Activated T-helper 1 cell treated with anti-CD3 and anti-CD28 coated beads, Interleukin-12 subunit alpha, Interleukin-12 subunit beta, Interleukin-2, Interleukin-4 antibody, amounts not matched to agents 30 ng/mL and 10 ng/mL and 1 ng/mL, durations not matched to agents 14 hours and 24 hours and 36 hours (primary cell): ENCODE data around the gene IFT122. TPM values are rescaled to one million over a fixed set of nuclear protein-coding genes. Genes with fewer than 3 reads are reported as not detected.
"Not testable (repeated sequence)": the region's sequence is repeated elsewhere in the genome, so short reads cannot be mapped to it uniquely, and the experiment has no call there.

ENCODE experiments used
- DNase-seq: peaks from one replicate; pipeline ENCODE4 v3.0.0; 2021; ENCODE audit warnings: low spot score
- H3K27ac Mint-ChIP-seq: one replicate; pipeline ENCODE4 v1.8.0; 2021; ENCODE audit warnings: mild to moderate bottlenecking, mixed read lengths
- H3K27me3 Mint-ChIP-seq: one replicate; pipeline ENCODE4 v1.8.0; 2022; ENCODE audit warnings: mild to moderate bottlenecking, moderate library complexity, mixed read lengths; ENCODE audit not compliant: insufficient read depth
- H3K36me3 Mint-ChIP-seq: one replicate; pipeline ENCODE4 v1.8.0; 2021; ENCODE audit warnings: low read depth, mixed read lengths
- H3K4me1 Mint-ChIP-seq: one replicate; pipeline ENCODE4 v1.8.0; 2021; ENCODE audit warnings: low read depth, mixed read lengths
- H3K4me3 Mint-ChIP-seq: one replicate; pipeline ENCODE4 v1.8.0; 2021; ENCODE audit warnings: mild to moderate bottlenecking, moderate library complexity, mixed read lengths
- H3K9me3 Mint-ChIP-seq: one replicate; pipeline ENCODE4 v1.8.0; 2021; ENCODE audit warnings: mixed read lengths
- intact Hi-C: fragments of 100-400 bp; cut with micrococcal nuclease; formaldehyde crosslinking; loops from one replicate; pipeline ENCODE4 v1.15.1; 2024
- total RNA-seq: library from RNA; stranded (reverse); gene quantifications from 2 replicates; pipeline ENCODE4 v1.2.3, GENCODE V29; 2022

The IFT122 gene
- total RNA-seq, 1 donor from 2014 or later, result 10.0 TPM

GRCh38 chr3:129514563-129514962, 74.5 kb downstream of the IFT122 start:
- no peak for DNase-seq
- no peaks in the 10 kb centered on the region for H3K9me3 Mint-ChIP-seq
- no peak overlapping the region for H3K27ac Mint-ChIP-seq
- H3K27me3 Mint-ChIP-seq, result no peaks in the 10 kb centered on the region
- intact Hi-C loops, result no loop called here
- peaks cover 7% of the 10 kb centered on the region for H3K4me1 Mint-ChIP-seq
- H3K36me3 Mint-ChIP-seq, result peaks cover 2% of the 10 kb centered on the region
- no peak overlapping the region for H3K4me3 Mint-ChIP-seq

- H3K9me3 Mint-ChIP-seq, H3K4me1 Mint-ChIP-seq, H3K27ac Mint-ChIP-seq, DNase-seq, H3K4me3 Mint-ChIP-seq, intact Hi-C loops, H3K36me3 Mint-ChIP-seq, H3K27me3 Mint-ChIP-seq: not testable (repeated sequence)
Observed at GRCh38 chr3:129515108-129515820, 75.2 kb downstream of the IFT122 start.

- H3K36me3 Mint-ChIP-seq, DNase-seq, H3K4me1 Mint-ChIP-seq, intact Hi-C loops, H3K27ac Mint-ChIP-seq, H3K27me3 Mint-ChIP-seq, H3K4me3 Mint-ChIP-seq, H3K9me3 Mint-ChIP-seq: not testable (repeated sequence)
Observed at GRCh38 chr3:129515821-129516432, 75.9 kb downstream of the IFT122 start.

- Mint-ChIP-seq H3K4me1 (no peaks in the 10 kb centered on the region), H3K4me3 (no peak overlapping the region), H3K9me3 (no peaks in the 10 kb centered on the region), H3K27me3 (no peaks in the 10 kb centered on the region), H3K36me3 (peaks cover 2% of the 10 kb centered on the region), H3K27ac (no peak overlapping the region)
- no peak for DNase-seq
- intact Hi-C loops, result no loop called here
Observed at GRCh38 chr3:129517516-129517915, 77.5 kb downstream of the IFT122 start.

- no peak overlapping the region for H3K4me3 Mint-ChIP-seq
- H3K27me3 Mint-ChIP-seq, result no peaks in the 10 kb centered on the region
- DNase-seq, result no peak
- no peaks in the 10 kb centered on the region for H3K4me1 Mint-ChIP-seq
- no peaks in the 10 kb centered on the region for H3K9me3 Mint-ChIP-seq
- intact Hi-C loops, result no loop called here
- peaks cover 2% of the 10 kb centered on the region for H3K36me3 Mint-ChIP-seq
- H3K27ac Mint-ChIP-seq, result no peak overlapping the region
Observed at GRCh38 chr3:129518038-129518561, 78.1 kb downstream of the IFT122 start.

GRCh38 chr3:129518581-129518980, 78.6 kb downstream of the IFT122 start:
- peaks cover 2% of the 10 kb centered on the region for H3K36me3 Mint-ChIP-seq
- no peak for DNase-seq
- H3K9me3 Mint-ChIP-seq, result no peaks in the 10 kb centered on the region
- no peaks in the 10 kb centered on the region for H3K27me3 Mint-ChIP-seq
- intact Hi-C loops, result no loop called here
- H3K27ac Mint-ChIP-seq, result no peak overlapping the region
- H3K4me1 Mint-ChIP-seq, result no peaks in the 10 kb centered on the region
- no peak overlapping the region for H3K4me3 Mint-ChIP-seq

GRCh38 chr3:129519449-129519848, 79.4 kb downstream of the IFT122 start:
- DNase-seq, result no peak
- no peaks in the 10 kb centered on the region for H3K9me3 Mint-ChIP-seq
- H3K4me1 Mint-ChIP-seq, result no peaks in the 10 kb centered on the region
- H3K4me3 Mint-ChIP-seq, result no peak overlapping the region
- intact Hi-C loops, result no loop called here
- H3K27ac Mint-ChIP-seq, result no peak overlapping the region
- H3K36me3 Mint-ChIP-seq, result peaks cover 2% of the 10 kb centered on the region
- no peaks in the 10 kb centered on the region for H3K27me3 Mint-ChIP-seq

- DNase-seq, result no peak
- Mint-ChIP-seq H3K4me3 (no peak overlapping the region), H3K27me3 (no peaks in the 10 kb centered on the region), H3K36me3 (no peaks in the 10 kb centered on the region), H3K9me3 (no peaks in the 10 kb centered on the region), H3K4me1 (no peaks in the 10 kb centered on the region), H3K27ac (no peak overlapping the region)
- intact Hi-C loops, result no loop called here
Observed at GRCh38 chr3:129519896-129520715, 80.1 kb downstream of the IFT122 start.

- Mint-ChIP-seq H3K36me3 (no peaks in the 10 kb centered on the region), H3K9me3 (no peaks in the 10 kb centered on the region), H3K4me1 (no peaks in the 10 kb centered on the region), H3K27me3 (no peaks in the 10 kb centered on the region), H3K4me3 (no peak overlapping the region), H3K27ac (no peak overlapping the region)
- intact Hi-C loops, result no loop called here
- no peak for DNase-seq
Observed at GRCh38 chr3:129520960-129521359, 80.9 kb downstream of the IFT122 start.

- no peaks in the 10 kb centered on the region for H3K4me1 Mint-ChIP-seq
- H3K27ac Mint-ChIP-seq, result no peak overlapping the region
- no peak overlapping the region for H3K4me3 Mint-ChIP-seq
- no peaks in the 10 kb centered on the region for H3K9me3 Mint-ChIP-seq
- H3K27me3 Mint-ChIP-seq, result no peaks in the 10 kb centered on the region
- DNase-seq, result no peak
- intact Hi-C loops, result no loop called here
- H3K36me3 Mint-ChIP-seq, result no peaks in the 10 kb centered on the region
Observed at GRCh38 chr3:129521611-129522010, 81.6 kb downstream of the IFT122 start.

- no peaks in the 10 kb centered on the region for H3K27me3 Mint-ChIP-seq
- no peak for DNase-seq
- H3K9me3 Mint-ChIP-seq, result no peaks in the 10 kb centered on the region
- H3K36me3 Mint-ChIP-seq, result no peaks in the 10 kb centered on the region
- intact Hi-C loops, result no loop called here
- H3K27ac Mint-ChIP-seq, result no peak overlapping the region
- H3K4me3 Mint-ChIP-seq, result no peak overlapping the region
- H3K4me1 Mint-ChIP-seq, result no peaks in the 10 kb centered on the region
Observed at GRCh38 chr3:129522953-129523352, 82.9 kb downstream of the IFT122 start.

- Mint-ChIP-seq H3K9me3 (no peaks in the 10 kb centered on the region), H3K4me1 (no peaks in the 10 kb centered on the region), H3K27me3 (no peaks in the 10 kb centered on the region), H3K36me3 (no peaks in the 10 kb centered on the region), H3K4me3 (no peak overlapping the region), H3K27ac (no peak overlapping the region)
- intact Hi-C loops, result no loop called here
- DNase-seq, result no peak
Observed at GRCh38 chr3:129524081-129524480, 84.1 kb downstream of the IFT122 start.
